GM06990 (cell line): ENCODE data around the gene GDPD5.

ENCODE experiments used
- DNase-seq: peaks from one replicate; pipeline ENCODE4 v3.0.0-alpha.2; 2011; ENCODE audit not compliant: insufficient read length; ENCODE audit errors: extremely low read depth
- H3K27me3 ChIP-seq: replicated peaks from 2 replicates; pipeline ENCODE4 v1.6.0; 2011; ENCODE audit warnings: low read length; ENCODE audit not compliant: control insufficient read depth, insufficient read depth
- H3K36me3 ChIP-seq: 2 replicates; pipeline ENCODE4 v1.5.1; 2011; ENCODE audit warnings: low read length; ENCODE audit not compliant: control insufficient read depth, insufficient read depth
- H3K4me3 ChIP-seq: replicated peaks from 2 replicates; pipeline ENCODE4 v1.5.1; 2011; ENCODE audit warnings: low read depth, mild to moderate bottlenecking, control low read depth, low read length
- CTCF ChIP-seq: IDR thresholded peaks from 2 replicates; pipeline ENCODE4 v1.5.1; 2011; ENCODE audit warnings: low read length, control low read depth, mild to moderate bottlenecking, inconsistent platforms; ENCODE audit not compliant: insufficient read depth, poor library complexity, severe bottlenecking

The GDPD5 gene

GRCh38 chr11:75527938-75528735, 2.4 kb upstream of the GDPD5 start:
- no peak for TF ChIP-seq CTCF
- H3K4me3 ChIP-seq: no peak overlapping the region
- H3K27me3 ChIP-seq: no peaks in the 10 kb centered on the region; the same call in 1 of the 2 replicates
- DNase-seq: no peak
- no peaks in the 10 kb centered on the region for H3K36me3 ChIP-seq

GRCh38 chr11:75527130-75527529, 1.4 kb upstream of the GDPD5 start:
- TF ChIP-seq CTCF: no peak
- no peak for DNase-seq
- Histone ChIP-seq H3K4me3 (no peak overlapping the region), H3K36me3 (no peaks in the 10 kb centered on the region), H3K27me3 (no peaks in the 10 kb centered on the region; the same call in 1 of the 2 replicates)

- no peak for DNase-seq
- H3K27me3 ChIP-seq: no peaks in the 10 kb centered on the region; the same call in 1 of the 2 replicates
- TF ChIP-seq CTCF: no peak
These were observed 426 bp upstream of the GDPD5 start for GRCh38 chr11:75526192-75526541.

GRCh38 chr11:75524665-75525432, 892 bp downstream of the GDPD5 start:
- peak overlapping the region; percentile 75 for H3K4me3 ChIP-seq
- H3K36me3 ChIP-seq: no peaks in the 10 kb centered on the region
- DNase-seq: no peak
- TF ChIP-seq CTCF: no peak
- H3K27me3 ChIP-seq: no peaks in the 10 kb centered on the region; the same call in 1 of the 2 replicates

More at GRCh38 chr11:75526192-75526541, 426 bp upstream of the GDPD5 start:
- peak overlapping the region; percentile 75 for H3K4me3 ChIP-seq
- H3K36me3 ChIP-seq: no peaks in the 10 kb centered on the region

GRCh38 chr11:75523811-75524664, 1.7 kb downstream of the GDPD5 start:
- no peak for TF ChIP-seq CTCF
- Histone ChIP-seq H3K27me3 (no peaks in the 10 kb centered on the region; the same call in 1 of the 2 replicates), H3K4me3 (peak overlapping the region; percentile 75; the same call in 1 of the 2 replicates), H3K36me3 (no peaks in the 10 kb centered on the region)
- DNase-seq: no peak
